Mesenchymal stem cell (in vitro differentiated cells and primary cell): ENCODE results near the gene EIF4EBP3.

Source experiments
- DNase-seq: peaks from one replicate; pipeline ENCODE4 v3.0.0-alpha.2; 2013
- H2AFZ ChIP-seq: one replicate; pipeline ENCODE4 v1.6.1; 2013; ENCODE audit warnings: low read depth, mild to moderate bottlenecking, control low read depth, inconsistent platforms, low read length, moderate library complexity
- H2AK5ac ChIP-seq: 2 replicates; pipeline ENCODE4 v1.6.1; 2013; ENCODE audit warnings: low read length, moderate library complexity, mild to moderate bottlenecking, inconsistent platforms; ENCODE audit not compliant: severe bottlenecking
- H2BK120ac ChIP-seq: one replicate; pipeline ENCODE4 v1.6.1; 2013; ENCODE audit warnings: low read depth, mild to moderate bottlenecking, inconsistent platforms, low read length, moderate library complexity
- H2BK12ac ChIP-seq, 2 experiments: one replicate each; pipeline ENCODE4 v1.6.1; 2013; ENCODE audit warnings: inconsistent platforms in 2 of 2, low read length in 2 of 2, mild to moderate bottlenecking in 2 of 2, moderate library complexity in 2 of 2, control low read depth in 1 of 2
- H2BK15ac ChIP-seq: one replicate; pipeline ENCODE4 v1.6.1; 2013; ENCODE audit warnings: mild to moderate bottlenecking, low read depth, inconsistent platforms; ENCODE audit not compliant: poor library complexity, severe bottlenecking
- H2BK5ac ChIP-seq: 2 replicates; pipeline ENCODE4 v1.6.1; 2013; ENCODE audit warnings: low read depth, mild to moderate bottlenecking, low read length, control low read depth, inconsistent platforms; ENCODE audit not compliant: poor library complexity, severe bottlenecking
- H3K14ac ChIP-seq, 2 experiments: one replicate each; pipeline ENCODE4 v1.6.1; 2013; ENCODE audit warnings: inconsistent platforms in 2 of 2, low read length in 2 of 2, control low read depth in 1 of 2, mild to moderate bottlenecking in 1 of 2, moderate library complexity in 1 of 2
- H3K18ac ChIP-seq, 2 experiments: one replicate each; pipeline ENCODE4 v1.6.1; 2013; ENCODE audit warnings: inconsistent platforms in 2 of 2, low read length in 2 of 2, control low read depth in 1 of 2, low read depth in 1 of 2, mild to moderate bottlenecking in 1 of 2
- H3K23ac ChIP-seq, 2 experiments: one replicate each; pipeline ENCODE4 v1.6.1; 2013; ENCODE audit warnings: inconsistent platforms in 2 of 2, low read length in 2 of 2, mild to moderate bottlenecking in 2 of 2, moderate library complexity in 2 of 2, control low read depth in 1 of 2
- H3K27ac ChIP-seq: 2 replicates; pipeline ENCODE4 v1.5.1; 2013; ENCODE audit warnings: mild to moderate bottlenecking, moderate library complexity, low read length, control low read depth, inconsistent platforms; ENCODE audit not compliant: poor library complexity, severe bottlenecking
- H3K27me3 ChIP-seq, 2 experiments: 2 replicates each; pipeline versions ENCODE4 v1.6.1 to v1.7.0; 2013; ENCODE audit warnings: low read length in 2 of 2, mild to moderate bottlenecking in 2 of 2, moderate library complexity in 2 of 2, control low read depth in 1 of 2, inconsistent platforms in 1 of 2; ENCODE audit not compliant: control insufficient read depth in 1 of 2, insufficient read depth in 1 of 2
- H3K36me3 ChIP-seq, 2 experiments: 2 replicates each; pipeline versions ENCODE4 v1.6.1 to v1.7.0; 2013; ENCODE audit warnings: low read length in 2 of 2, control low read depth in 1 of 2, inconsistent platforms in 1 of 2, low read depth in 1 of 2, mild to moderate bottlenecking in 1 of 2; ENCODE audit not compliant: insufficient read depth in 2 of 2, control insufficient read depth in 1 of 2
- H3K4ac ChIP-seq, 2 experiments: one replicate each; pipeline ENCODE4 v1.6.1; 2013; ENCODE audit warnings: inconsistent platforms in 2 of 2, low read length in 2 of 2, mild to moderate bottlenecking in 2 of 2, moderate library complexity in 2 of 2, control low read depth in 1 of 2, low read depth in 1 of 2
- H3K4me1 ChIP-seq: 2 replicates; pipeline ENCODE4 v1.6.1; 2013; ENCODE audit warnings: low read depth, low read length, control low read depth; ENCODE audit not compliant: control insufficient read depth, insufficient read depth
- H3K4me2 ChIP-seq: 2 replicates; pipeline ENCODE4 v1.6.1; 2013; ENCODE audit warnings: low read length, mild to moderate bottlenecking, inconsistent platforms; ENCODE audit not compliant: poor library complexity, severe bottlenecking
- H3K4me3 ChIP-seq, 2 experiments: 2 replicates each; pipeline versions ENCODE4 v1.5.1 to v1.7.0; 2013; ENCODE audit warnings: low read length in 2 of 2, mild to moderate bottlenecking in 2 of 2, control low read depth in 1 of 2, low read depth in 1 of 2; ENCODE audit not compliant: insufficient read depth in 1 of 2
- H3K79me1 ChIP-seq: replicated peaks from 2 replicates; pipeline ENCODE4 v1.6.1; 2013; ENCODE audit warnings: mild to moderate bottlenecking, control low read depth, low read length, inconsistent platforms; ENCODE audit not compliant: poor library complexity, severe bottlenecking
- H3K9ac ChIP-seq: 2 replicates; pipeline ENCODE4 v1.7.0; 2013; ENCODE audit warnings: mild to moderate bottlenecking, low read length, moderate library complexity
- H3K9me3 ChIP-seq: 2 replicates; pipeline ENCODE4 v1.7.0; 2013; ENCODE audit warnings: mild to moderate bottlenecking, low read length; ENCODE audit not compliant: control insufficient read depth
- H4K8ac ChIP-seq: one replicate; pipeline ENCODE4 v1.6.1; 2013; ENCODE audit warnings: inconsistent platforms, mild to moderate bottlenecking, low read length, moderate library complexity
- H4K91ac ChIP-seq: one replicate; pipeline ENCODE4 v1.6.1; 2013; ENCODE audit warnings: mild to moderate bottlenecking, low read length, inconsistent platforms
- WGBS: methylation state at CpG from one replicate; pipeline ENCODE4 v1.1.7; 2013; ENCODE audit warnings: mixed read lengths; 5-methylcytosine and 5-hydroxymethylcytosine counted together

The EIF4EBP3 gene

GRCh38 chr5:140509898-140510297, 37.6 kb upstream of the EIF4EBP3 start:
- Histone ChIP-seq H3K79me1 (peaks cover 6% of the 10 kb centered on the region), H3K9me3 (no peaks in the 10 kb centered on the region), H3K4ac (no peak overlapping the region), H3K36me3 (peaks cover 32 to 96% of the 10 kb centered on the region in 2 experiments), H3K9ac (no peak overlapping the region), H2BK12ac (no peak overlapping the region), H3K23ac (no peak overlapping the region), H3K4me2 (no peak overlapping the region), H3K18ac (no peak overlapping the region), H2BK5ac (no peak overlapping the region), H2AK5ac (no peak overlapping the region), H2AFZ (no peak overlapping the region), H3K4me3 (no peak overlapping the region), H2BK120ac (no peak overlapping the region), H4K8ac (no peak overlapping the region), H3K4me1 (no peaks in the 10 kb centered on the region), H3K14ac (no peak overlapping the region), H3K27me3 (no peaks in the 10 kb centered on the region), H2BK15ac (no peak overlapping the region), H4K91ac (no peak overlapping the region), H3K27ac (no peak overlapping the region)
- 97% methylated on average over 4 of the region's 4 CpGs for WGBS
- DNase-seq: no peak

DNA sequence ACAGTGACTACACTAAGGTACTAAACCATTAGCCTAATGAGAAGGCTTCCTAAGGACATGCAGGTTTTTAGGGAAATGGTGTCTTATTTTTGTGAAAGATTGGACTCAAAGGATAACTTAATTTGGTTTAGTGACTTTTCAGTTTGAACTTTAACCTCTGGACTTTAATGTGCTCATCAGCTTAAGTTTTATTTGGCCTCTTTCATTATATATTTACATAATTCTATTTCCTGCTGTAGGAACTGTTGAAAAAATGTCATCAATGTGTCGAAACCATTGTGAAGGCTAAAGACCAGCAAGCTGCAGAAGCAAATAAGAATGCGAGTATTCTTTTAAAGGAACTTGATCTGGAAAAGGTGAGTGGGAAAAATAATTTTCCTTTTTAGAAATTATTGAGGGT, 34.3 kb upstream of the EIF4EBP3 start:
- 100% methylated on average over 2 of the region's 2 CpGs for WGBS
- H4K8ac ChIP-seq: no peak overlapping the region
- H3K4me1 ChIP-seq: no peaks in the 10 kb centered on the region
- H3K4me3 ChIP-seq: no peak overlapping the region
- H2BK12ac ChIP-seq: no peak overlapping the region
- no peak overlapping the region for H4K91ac ChIP-seq
- no peak overlapping the region for H3K27ac ChIP-seq
- no peak overlapping the region for H2AFZ ChIP-seq
- no peaks in the 10 kb centered on the region for H3K9me3 ChIP-seq
- no peak overlapping the region for H3K18ac ChIP-seq
- no peak overlapping the region for H3K23ac ChIP-seq
- DNase-seq: no peak
- H2AK5ac ChIP-seq: no peak overlapping the region
- H3K9ac ChIP-seq: no peak overlapping the region
- H3K4me2 ChIP-seq: no peak overlapping the region
- H2BK15ac ChIP-seq: no peak overlapping the region
- H2BK120ac ChIP-seq: no peak overlapping the region
- peaks cover 1% of the 10 kb centered on the region for H3K79me1 ChIP-seq
- no peak overlapping the region for H3K4ac ChIP-seq
- no peaks in the 10 kb centered on the region for H3K27me3 ChIP-seq
- no peak overlapping the region for H2BK5ac ChIP-seq
- H3K36me3 ChIP-seq: peaks cover 28 to 72% of the 10 kb centered on the region in 2 experiments
- H3K14ac ChIP-seq: no peak overlapping the region

DNA sequence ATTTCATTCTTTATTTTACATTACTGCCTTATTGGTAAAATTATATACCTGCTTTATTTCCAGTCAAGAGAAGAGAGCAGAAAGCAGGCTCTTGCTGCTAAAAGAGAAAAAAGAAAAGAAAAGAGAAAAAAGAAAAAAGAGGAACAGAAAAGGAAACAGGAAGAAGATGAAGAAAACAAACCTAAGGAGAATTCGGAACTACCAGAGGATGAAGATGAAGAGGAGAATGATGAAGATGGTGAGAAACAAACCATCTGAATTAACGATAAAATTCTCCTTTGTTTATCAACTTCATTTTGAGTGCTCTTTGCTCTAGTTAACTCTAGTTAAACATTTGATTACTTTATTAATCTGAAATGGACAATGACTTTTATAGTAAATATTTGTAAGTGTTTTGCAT, 23.5 kb upstream of the EIF4EBP3 start:
- Histone ChIP-seq H3K9ac (no peak overlapping the region), H3K4me2 (no peak overlapping the region), H2BK120ac (no peak overlapping the region), H3K18ac (no peak overlapping the region), H3K14ac (no peak overlapping the region), H2AK5ac (no peak overlapping the region), H3K4me3 (no peak overlapping the region), H2BK12ac (no peak overlapping the region), H3K4me1 (no peaks in the 10 kb centered on the region), H3K4ac (no peak overlapping the region), H2BK5ac (no peak overlapping the region), H2AFZ (no peak overlapping the region), H4K91ac (no peak overlapping the region), H3K79me1 (peaks cover 10% of the 10 kb centered on the region), H3K27me3 (no peaks in the 10 kb centered on the region), H3K23ac (no peak overlapping the region), H3K27ac (no peak overlapping the region), H4K8ac (no peak overlapping the region), H2BK15ac (no peak overlapping the region), H3K36me3 (peaks cover 15 to 53% of the 10 kb centered on the region in 2 experiments), H3K9me3 (no peaks in the 10 kb centered on the region)
- DNase-seq: no peak
- WGBS: 100% methylated on average over 1 of the region's 2 CpGs

DNA sequence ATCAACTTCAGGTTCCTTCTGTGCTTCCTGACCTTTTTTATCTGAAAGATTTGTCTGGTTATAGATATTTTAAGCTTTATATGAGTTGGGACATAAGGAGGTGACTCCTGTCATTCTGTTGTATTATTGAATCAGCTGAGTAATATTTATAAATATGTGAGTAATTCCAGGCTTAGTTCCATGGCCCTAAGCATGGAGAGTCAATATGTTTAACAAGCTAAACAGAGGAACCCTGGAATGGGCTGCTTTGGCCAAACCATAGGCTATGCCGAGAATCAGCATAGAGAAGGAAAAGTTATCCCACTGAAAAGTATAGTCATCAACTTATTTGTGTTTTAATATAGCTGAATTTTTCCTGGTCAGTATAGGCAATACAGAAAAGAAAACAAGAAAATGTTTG, 7.2 kb upstream of the EIF4EBP3 start:
- Histone ChIP-seq H2AFZ (no peak overlapping the region), H2BK12ac (no peak overlapping the region), H3K23ac (no peak overlapping the region), H3K4me1 (no peaks in the 10 kb centered on the region), H2AK5ac (no peak overlapping the region), H4K91ac (no peak overlapping the region), H4K8ac (no peak overlapping the region), H3K4me3 (no peak overlapping the region), H3K9ac (no peak overlapping the region), H3K4ac (no peak overlapping the region), H3K27ac (no peak overlapping the region), H3K27me3 (no peaks in the 10 kb centered on the region), H3K79me1 (peaks cover 10% of the 10 kb centered on the region), H3K9me3 (no peaks in the 10 kb centered on the region), H2BK15ac (no peak overlapping the region), H3K18ac (no peak overlapping the region), H3K4me2 (no peak overlapping the region), H2BK5ac (no peak overlapping the region), H3K14ac (no peak overlapping the region), H2BK120ac (no peak overlapping the region), H3K36me3 (peaks cover 9 to 91% of the 10 kb centered on the region in 2 experiments)
- WGBS: 100% methylated on average over 1 of the region's 1 CpG
- no peak for DNase-seq
